ENCODE results near the gene CAMK2N1.
"Not testable (repeated sequence)": the region's sequence is repeated elsewhere in the genome, so short reads cannot be mapped to it uniquely, and the experiment has no call there.

The CAMK2N1 gene

GRCh38 chr1:20485527-20486456 lies at the start of gene CAMK2N1:
CAMK2N1 (minus strand) TSS chr1:20486210; CDS start chr1:20485379, 831 bp downstream.
- Histone ChIP-seq H2AFZ (ENCODE audit: low read depth, low read length) (peak within 1 kb of the TSS; percentile 82), H3K4me3 (ENCODE audit: low read length) (peak within 1 kb of the TSS; percentile 60), H3K9me3 (ENCODE audit: low read length) (no peaks in the 10 kb centered on the region), H3K36me3 (ENCODE audit: insufficient read depth, low read length) (no peaks in the 10 kb centered on the region), H3K27me3 (ENCODE audit: insufficient read depth, low read length) (no peaks in the 10 kb centered on the region), H3K4me1 (ENCODE audit: insufficient read depth, low read length) (peaks cover 32% of the 10 kb centered on the region)

DNA sequence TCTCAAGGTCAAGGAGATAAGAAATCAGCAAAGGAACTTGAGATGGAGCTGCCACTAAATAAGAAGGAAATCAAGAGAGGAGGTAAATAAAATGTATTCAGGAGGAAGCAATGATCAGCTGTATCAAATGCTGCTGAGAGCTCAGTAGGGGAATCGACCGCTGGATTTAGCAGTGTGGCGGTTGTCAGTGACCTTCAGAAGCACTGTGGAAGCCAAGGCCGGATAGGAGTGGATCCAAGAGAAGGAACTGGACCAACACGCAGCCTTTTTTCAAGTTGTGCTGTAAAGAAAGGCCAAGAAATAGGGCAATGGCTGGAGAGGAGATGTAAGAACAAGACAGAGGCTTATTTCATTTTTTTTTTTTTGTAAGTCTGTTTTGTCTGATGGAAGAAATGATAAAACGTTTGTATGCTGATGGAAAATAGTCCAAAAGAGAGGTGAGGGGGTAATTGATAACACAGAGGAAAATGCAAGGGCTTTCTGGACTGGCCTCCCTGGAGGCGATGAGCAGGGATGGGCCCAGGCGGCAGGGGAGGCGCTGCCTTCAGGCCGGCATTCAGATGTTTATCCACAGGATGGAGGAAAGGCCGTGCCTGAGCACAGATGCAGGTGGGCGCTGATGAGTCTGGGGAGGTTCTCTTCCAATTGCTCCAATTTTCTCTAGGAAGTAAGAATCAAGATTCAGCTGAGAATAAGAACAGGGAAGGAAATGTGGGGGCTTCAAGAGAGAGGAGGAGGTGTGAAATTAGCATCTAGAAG lies 48.8 kb upstream of the CAMK2N1 start:
- Histone ChIP-seq H3K9me3 (ENCODE audit: low read length) (no peaks in the 10 kb centered on the region), H3K4me1 (ENCODE audit: insufficient read depth, low read length) (peaks cover 11% of the 10 kb centered on the region), H3K36me3 (ENCODE audit: insufficient read depth, low read length) (no peaks in the 10 kb centered on the region), H2AFZ (ENCODE audit: low read depth, low read length) (no peak overlapping the region), H3K4me3 (ENCODE audit: low read length) (no peak overlapping the region), H3K27me3 (ENCODE audit: insufficient read depth, low read length) (peaks cover 31% of the 10 kb centered on the region)

DNA sequence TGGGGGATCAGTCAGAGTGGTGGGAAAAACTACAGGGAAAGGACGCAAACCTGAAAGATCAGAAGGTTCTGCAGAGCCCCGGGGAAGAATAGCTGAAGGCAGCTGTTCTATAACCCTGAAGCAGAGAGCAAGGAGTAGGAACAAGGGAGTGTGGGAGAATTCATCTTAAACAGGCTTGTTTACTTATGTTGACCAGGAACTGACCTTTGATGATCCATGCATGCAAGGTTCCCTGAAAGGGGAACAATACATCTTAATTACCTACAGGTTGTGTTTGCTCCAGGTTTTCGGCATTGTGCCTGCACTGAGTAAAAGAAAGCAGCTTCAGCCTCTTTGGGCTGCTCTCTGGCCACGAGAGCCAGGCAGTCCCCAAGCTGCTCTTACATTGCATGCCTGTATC lies 47.6 kb upstream of the CAMK2N1 start:
- Histone ChIP-seq H3K27me3 (ENCODE audit: insufficient read depth, low read length) (peaks cover 31% of the 10 kb centered on the region), H3K36me3 (ENCODE audit: insufficient read depth, low read length) (no peaks in the 10 kb centered on the region)

GRCh38 chr1:20530901-20531300 lies 44.9 kb upstream of the CAMK2N1 start:
- Histone ChIP-seq H2AFZ (ENCODE audit: low read depth, low read length) (no peak overlapping the region), H3K27me3 (ENCODE audit: insufficient read depth, low read length) (peaks cover 29% of the 10 kb centered on the region), H3K4me3 (ENCODE audit: low read length) (no peak overlapping the region), H3K36me3 (ENCODE audit: insufficient read depth, low read length) (no peaks in the 10 kb centered on the region), H3K9me3 (ENCODE audit: low read length) (no peaks in the 10 kb centered on the region), H3K4me1 (ENCODE audit: insufficient read depth, low read length) (peaks cover 11% of the 10 kb centered on the region)

More for the DNA sequence above, 47.6 kb upstream of the CAMK2N1 start:
- peaks cover 11% of the 10 kb centered on the region for H3K4me1 ChIP-seq (ENCODE audit: insufficient read depth, low read length)
- no peak overlapping the region for H2AFZ ChIP-seq (ENCODE audit: low read depth, low read length)
- no peaks in the 10 kb centered on the region for H3K9me3 ChIP-seq (ENCODE audit: low read length)
- H3K4me3 ChIP-seq (ENCODE audit: low read length), result no peak overlapping the region

- H3K27me3 ChIP-seq (ENCODE audit: insufficient read depth, low read length), result peaks cover 23% of the 10 kb centered on the region
- H2AFZ ChIP-seq (ENCODE audit: low read depth, low read length), result no peak overlapping the region
- no peak overlapping the region for H3K4me3 ChIP-seq (ENCODE audit: low read length)
- H3K36me3 ChIP-seq (ENCODE audit: insufficient read depth, low read length), result no peaks in the 10 kb centered on the region
- peaks cover 11% of the 10 kb centered on the region for H3K4me1 ChIP-seq (ENCODE audit: insufficient read depth, low read length)
- H3K9me3 ChIP-seq (ENCODE audit: low read length), result no peaks in the 10 kb centered on the region
Observed at GRCh38 chr1:20530306-20530705, 44.3 kb upstream of the CAMK2N1 start.

- Histone ChIP-seq H3K36me3 (ENCODE audit: insufficient read depth, low read length) (no peaks in the 10 kb centered on the region), H2AFZ (ENCODE audit: low read depth, low read length) (no peak overlapping the region), H3K4me1 (ENCODE audit: insufficient read depth, low read length) (peaks cover 11% of the 10 kb centered on the region), H3K27me3 (ENCODE audit: insufficient read depth, low read length) (peaks cover 3% of the 10 kb centered on the region), H3K4me3 (ENCODE audit: low read length) (no peak overlapping the region), H3K9me3 (ENCODE audit: low read length) (no peaks in the 10 kb centered on the region)
Observed at GRCh38 chr1:20528221-20528620, 42.2 kb upstream of the CAMK2N1 start.

DNA sequence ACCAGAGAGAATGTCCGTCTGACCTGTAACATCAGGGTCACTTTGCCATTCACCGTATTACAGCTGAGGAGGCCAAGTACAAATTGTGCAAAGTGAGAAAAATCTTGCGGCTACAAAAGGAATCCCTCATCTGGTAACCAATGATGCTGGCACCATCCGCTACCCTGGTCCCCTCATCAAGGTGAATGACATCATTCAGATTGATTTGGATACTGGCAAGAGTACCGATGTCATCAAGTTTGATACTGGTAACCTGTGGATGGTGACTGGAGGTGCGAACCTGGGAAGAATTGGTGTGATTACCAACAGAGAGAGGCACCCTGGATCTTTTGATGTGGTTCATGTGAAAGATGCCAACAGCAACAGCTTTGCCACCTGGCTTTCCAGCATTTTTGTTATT lies 40.3 kb upstream of the CAMK2N1 start:
- H3K36me3 ChIP-seq (ENCODE audit: insufficient read depth, low read length), result no peaks in the 10 kb centered on the region
- peaks cover 2% of the 10 kb centered on the region for H3K27me3 ChIP-seq (ENCODE audit: insufficient read depth, low read length)
- peaks cover 11% of the 10 kb centered on the region for H3K4me1 ChIP-seq (ENCODE audit: insufficient read depth, low read length)
- no peaks in the 10 kb centered on the region for H3K9me3 ChIP-seq (ENCODE audit: low read length)
- no peak overlapping the region for H3K4me3 ChIP-seq (ENCODE audit: low read length)
- H2AFZ ChIP-seq (ENCODE audit: low read depth, low read length), result no peak overlapping the region

- no peaks in the 10 kb centered on the region for H3K4me1 ChIP-seq (ENCODE audit: insufficient read depth, low read length)
- no peak overlapping the region for H2AFZ ChIP-seq (ENCODE audit: low read depth, low read length)
- no peaks in the 10 kb centered on the region for H3K36me3 ChIP-seq (ENCODE audit: insufficient read depth, low read length)
- H3K27me3 ChIP-seq (ENCODE audit: insufficient read depth, low read length), result peaks cover 14% of the 10 kb centered on the region
- H3K4me3 ChIP-seq (ENCODE audit: low read length), result no peak overlapping the region
- no peaks in the 10 kb centered on the region for H3K9me3 ChIP-seq (ENCODE audit: low read length)
Observed at GRCh38 chr1:20521960-20522861, 36.2 kb upstream of the CAMK2N1 start.

GRCh38 chr1:20519609-20520262 lies 33.7 kb upstream of the CAMK2N1 start:
- H3K9me3 ChIP-seq (ENCODE audit: low read length); H2AFZ ChIP-seq (ENCODE audit: low read depth, low read length); H3K36me3 ChIP-seq (ENCODE audit: insufficient read depth, low read length); H3K4me1 ChIP-seq (ENCODE audit: insufficient read depth, low read length); H3K4me3 ChIP-seq (ENCODE audit: low read length): not testable (repeated sequence)
- H3K27me3 ChIP-seq (ENCODE audit: insufficient read depth, low read length), result peaks cover 19% of the 10 kb centered on the region

GRCh38 chr1:20511518-20512428 lies 25.8 kb upstream of the CAMK2N1 start:
- no peak overlapping the region for H2AFZ ChIP-seq (ENCODE audit: low read depth, low read length)
- H3K9me3 ChIP-seq (ENCODE audit: low read length), result no peaks in the 10 kb centered on the region
- no peak overlapping the region for H3K4me3 ChIP-seq (ENCODE audit: low read length)
- H3K27me3 ChIP-seq (ENCODE audit: insufficient read depth, low read length), result peaks cover 15% of the 10 kb centered on the region
- H3K4me1 ChIP-seq (ENCODE audit: insufficient read depth, low read length), result peaks cover 9% of the 10 kb centered on the region
- no peaks in the 10 kb centered on the region for H3K36me3 ChIP-seq (ENCODE audit: insufficient read depth, low read length)

DNA sequence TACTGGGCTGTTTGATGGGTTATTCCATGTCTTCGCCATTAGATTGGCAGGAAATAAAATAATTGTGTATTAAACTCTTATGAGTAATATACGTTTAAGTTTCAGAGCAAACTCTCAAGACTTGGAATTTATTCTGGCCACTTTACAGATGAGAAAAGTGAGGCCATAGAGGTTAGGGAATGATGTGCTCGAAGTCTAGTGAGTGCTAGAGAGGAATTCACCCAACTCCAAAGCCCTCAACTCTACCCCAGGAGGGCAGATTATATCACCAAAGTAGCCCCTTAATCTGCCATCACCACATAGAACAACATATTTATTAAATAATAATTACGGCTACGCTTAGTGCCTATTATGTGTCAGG lies 22.4 kb upstream of the CAMK2N1 start:
- H3K36me3 ChIP-seq (ENCODE audit: insufficient read depth, low read length), result peaks cover 9% of the 10 kb centered on the region
- no peaks in the 10 kb centered on the region for H3K9me3 ChIP-seq (ENCODE audit: low read length)
- peaks cover 5% of the 10 kb centered on the region for H3K27me3 ChIP-seq (ENCODE audit: insufficient read depth, low read length)
- peaks cover 17% of the 10 kb centered on the region for H3K4me1 ChIP-seq (ENCODE audit: insufficient read depth, low read length)
- peak overlapping the region; percentile 83 for H3K4me3 ChIP-seq (ENCODE audit: low read length)
- peak overlapping the region; percentile 65 for H2AFZ ChIP-seq (ENCODE audit: low read depth, low read length)
